ENCODE results near the gene CCDC68.
"Not testable (repeated sequence)": the region's sequence is repeated elsewhere in the genome, so short reads cannot be mapped to it uniquely, and the experiment has no call there.

The CCDC68 gene

GRCh38 chr18:54958704-54959625 lies at the start of gene CCDC68:
CCDC68 (minus strand) TSS chr18:54959461; CDS start chr18:54942791, 16,670 bp downstream.
- DNase-seq: no peak

GRCh38 chr18:55007602-55008001 lies 48.3 kb upstream of the CCDC68 start:
- DNase-seq: no peak

- no peak for DNase-seq
Observed at GRCh38 chr18:55003695-55004094, 44.4 kb upstream of the CCDC68 start.

- DNase-seq: no peak
Observed at GRCh38 chr18:55002261-55002660, 43.0 kb upstream of the CCDC68 start.

- no peak for DNase-seq
Observed at GRCh38 chr18:55001394-55002024, 42.2 kb upstream of the CCDC68 start.

GRCh38 chr18:55000529-55000928 lies 41.3 kb upstream of the CCDC68 start:
- DNase-seq: no peak

GRCh38 chr18:54999016-54999415 lies 39.8 kb upstream of the CCDC68 start:
- no peak for DNase-seq

GRCh38 chr18:54995421-54996143 lies 36.3 kb upstream of the CCDC68 start:
- no peak for DNase-seq

- no peak for DNase-seq
Observed at GRCh38 chr18:54991981-54992380, 32.7 kb upstream of the CCDC68 start.

- DNase-seq: no peak
Observed at GRCh38 chr18:54984908-54985307, 25.6 kb upstream of the CCDC68 start.

GRCh38 chr18:54983791-54984190 lies 24.5 kb upstream of the CCDC68 start:
- DNase-seq: no peak

- DNase-seq: peak; percentile 9
Observed at GRCh38 chr18:54983041-54983686, 23.9 kb upstream of the CCDC68 start.

GRCh38 chr18:54981076-54981475 lies 21.8 kb upstream of the CCDC68 start:
- no peak for DNase-seq

GRCh38 chr18:54975598-54975997 lies 16.3 kb upstream of the CCDC68 start:
- no peak for DNase-seq

- no peak for DNase-seq
Observed at GRCh38 chr18:54973046-54973445, 13.8 kb upstream of the CCDC68 start.

- no peak for DNase-seq
Observed at GRCh38 chr18:54968807-54969206, 9.5 kb upstream of the CCDC68 start.

- not testable (repeated sequence) for DNase-seq
Observed at GRCh38 chr18:54968237-54968636, 9.0 kb upstream of the CCDC68 start.

GRCh38 chr18:54967786-54968185 lies 8.5 kb upstream of the CCDC68 start:
- no peak for DNase-seq

GRCh38 chr18:54964741-54965140 lies 5.5 kb upstream of the CCDC68 start:
- no peak for DNase-seq

- DNase-seq: no peak
Observed at GRCh38 chr18:54962919-54963645, 3.8 kb upstream of the CCDC68 start.

- DNase-seq: no peak
Observed at GRCh38 chr18:54961868-54962267, 2.6 kb upstream of the CCDC68 start.

- DNase-seq: no peak
Observed at GRCh38 chr18:54961016-54961423, 1.8 kb upstream of the CCDC68 start.

Measured in NCI-H2107 (cell line).